Upper lobe of left lung (tissue), 4 donors: ENCODE results near the gene GULP1.

Experiments used
- EP300 ChIP-seq, 4 donors: sonication (generic); formaldehyde crosslinking; IDR thresholded peaks; one replicate each; pipeline ENCODE4 v1.5.1; 2017; ENCODE audit warnings: antibody characterized with exemption in 4 of 4, control low read depth in 2 of 4
- TF ChIP-seq, protein P1 (sequence below), 6 experiments: fragments of 450-650 bp in 4 of 6; fragments of 200-600 bp in 2 of 6; sonication (generic) in 2 of 6; IDR thresholded peaks; one replicate each; pipeline ENCODE4 v1.5.1; 2016 to 2019; ENCODE audit warnings: antibody characterized with exemption in 6 of 6

DNA sequence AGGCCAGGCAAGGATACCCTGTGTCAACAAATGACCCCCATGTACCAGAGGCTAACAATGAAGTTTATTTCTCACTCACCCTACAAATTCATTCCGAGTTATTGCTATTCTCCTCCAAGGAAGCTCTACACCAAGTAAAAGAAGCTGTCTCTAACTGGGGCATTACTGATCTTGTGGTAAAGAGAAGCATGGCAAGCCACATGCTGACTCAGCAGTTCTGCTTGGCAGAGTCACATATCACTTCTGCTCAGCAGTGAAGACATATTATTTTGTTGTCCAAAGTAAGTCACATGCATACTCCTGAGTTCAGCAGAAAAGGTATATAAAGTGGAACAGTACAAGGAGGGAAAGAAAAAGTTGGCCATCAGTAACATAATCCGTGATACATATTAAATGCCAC, 315.8 kb downstream of the GULP1 start:
- TF ChIP-seq, protein P1, sequence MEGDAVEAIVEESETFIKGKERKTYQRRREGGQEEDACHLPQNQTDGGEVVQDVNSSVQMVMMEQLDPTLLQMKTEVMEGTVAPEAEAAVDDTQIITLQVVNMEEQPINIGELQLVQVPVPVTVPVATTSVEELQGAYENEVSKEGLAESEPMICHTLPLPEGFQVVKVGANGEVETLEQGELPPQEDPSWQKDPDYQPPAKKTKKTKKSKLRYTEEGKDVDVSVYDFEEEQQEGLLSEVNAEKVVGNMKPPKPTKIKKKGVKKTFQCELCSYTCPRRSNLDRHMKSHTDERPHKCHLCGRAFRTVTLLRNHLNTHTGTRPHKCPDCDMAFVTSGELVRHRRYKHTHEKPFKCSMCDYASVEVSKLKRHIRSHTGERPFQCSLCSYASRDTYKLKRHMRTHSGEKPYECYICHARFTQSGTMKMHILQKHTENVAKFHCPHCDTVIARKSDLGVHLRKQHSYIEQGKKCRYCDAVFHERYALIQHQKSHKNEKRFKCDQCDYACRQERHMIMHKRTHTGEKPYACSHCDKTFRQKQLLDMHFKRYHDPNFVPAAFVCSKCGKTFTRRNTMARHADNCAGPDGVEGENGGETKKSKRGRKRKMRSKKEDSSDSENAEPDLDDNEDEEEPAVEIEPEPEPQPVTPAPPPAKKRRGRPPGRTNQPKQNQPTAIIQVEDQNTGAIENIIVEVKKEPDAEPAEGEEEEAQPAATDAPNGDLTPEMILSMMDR (IDR thresholded peaks at IDR 0.05), result no peak
- no peak for TF ChIP-seq EP300 (IDR thresholded peaks at IDR 0.05)
